Measurements from ENCODE around the gene DYNLT1.
"Not testable (repeated sequence)": the region's sequence is repeated elsewhere in the genome, so short reads cannot be mapped to it uniquely, and the experiment has no call there.

DYNLT1 gene

GRCh38 chr6:158606011-158606410 is 38.5 kb downstream of the DYNLT1 start:
- WGBS (ENCODE audit: extremely low coverage, insufficient coverage, low lambda C conversion rate) = no CpG with 5 or more reads among the region's 15 CpGs
- H3K79me2 ChIP-seq (ENCODE audit: control insufficient read depth, insufficient read depth, low read length); H3K4me3 ChIP-seq (ENCODE audit: low read length); H3K79me1 ChIP-seq (ENCODE audit: low read length); H2BK15ac ChIP-seq (replicated peaks; ENCODE audit: low read depth); H3K27me3 ChIP-seq (ENCODE audit: insufficient read depth, low read length, poor library complexity); H4K5ac ChIP-seq (ENCODE audit: low read length); H3K18ac ChIP-seq (ENCODE audit: low read length); DNase-seq; H3K36me3 ChIP-seq (ENCODE audit: control insufficient read depth, insufficient read depth, low read length); H3K4me1 ChIP-seq (ENCODE audit: control insufficient read depth, low read depth, low read length); H3K4me2 ChIP-seq (ENCODE audit: low read length); H2BK120ac ChIP-seq (ENCODE audit: low read depth, low read length); H2AK5ac ChIP-seq (ENCODE audit: low read length); H3K27ac ChIP-seq (ENCODE audit: low read depth, low read length); H3K4ac ChIP-seq (ENCODE audit: low read depth, low read length); H3K23ac ChIP-seq (ENCODE audit: low read length); H3K56ac ChIP-seq (ENCODE audit: low read length); H4K8ac ChIP-seq (ENCODE audit: low read depth, low read length); H3K9ac ChIP-seq (ENCODE audit: low read length); H2BK5ac ChIP-seq (ENCODE audit: low read length): not testable (repeated sequence)

- Histone ChIP-seq H2BK15ac (replicated peaks; ENCODE audit: low read depth) (no peak overlapping the region), H3K27me3 (ENCODE audit: insufficient read depth, low read length, poor library complexity) (no peaks in the 10 kb centered on the region), H4K5ac (ENCODE audit: low read length) (no peak overlapping the region), H2AK5ac (ENCODE audit: low read length) (no peak overlapping the region), H3K79me2 (ENCODE audit: control insufficient read depth, insufficient read depth, low read length) (no peaks in the 10 kb centered on the region), H3K4me3 (ENCODE audit: low read length) (no peak overlapping the region), H2BK5ac (ENCODE audit: low read length) (no peak overlapping the region), H3K4me1 (ENCODE audit: control insufficient read depth, low read depth, low read length) (no peaks in the 10 kb centered on the region), H3K4me2 (ENCODE audit: low read length) (no peak overlapping the region), H4K8ac (ENCODE audit: low read depth, low read length) (no peak overlapping the region), H3K9ac (ENCODE audit: low read length) (no peak overlapping the region), H3K4ac (ENCODE audit: low read depth, low read length) (no peak overlapping the region), H2BK120ac (ENCODE audit: low read depth, low read length) (no peak overlapping the region), H3K56ac (ENCODE audit: low read length) (no peak overlapping the region), H3K23ac (ENCODE audit: low read length) (no peak overlapping the region), H3K27ac (ENCODE audit: low read depth, low read length) (no peak overlapping the region), H3K18ac (ENCODE audit: low read length) (no peak overlapping the region), H3K36me3 (ENCODE audit: control insufficient read depth, insufficient read depth, low read length) (peaks cover 1% of the 10 kb centered on the region), H3K79me1 (ENCODE audit: low read length) (peaks cover 5% of the 10 kb centered on the region)
- WGBS (ENCODE audit: extremely low coverage, insufficient coverage, low lambda C conversion rate) = no CpG with 5 or more reads among the region's 13 CpGs
- DNase-seq = peak; percentile 89
Observed at GRCh38 chr6:158605266-158605878, 39.2 kb downstream of the DYNLT1 start.

GRCh38 chr6:158604048-158604406 is 40.5 kb downstream of the DYNLT1 start:
- H2BK5ac ChIP-seq (ENCODE audit: low read length) = no peak overlapping the region
- no peaks in the 10 kb centered on the region for H3K79me2 ChIP-seq (ENCODE audit: control insufficient read depth, insufficient read depth, low read length)
- no peaks in the 10 kb centered on the region for H3K4me1 ChIP-seq (ENCODE audit: control insufficient read depth, low read depth, low read length)
- H3K27ac ChIP-seq (ENCODE audit: low read depth, low read length) = no peak overlapping the region
- H3K79me1 ChIP-seq (ENCODE audit: low read length) = peaks cover 5% of the 10 kb centered on the region
- WGBS (ENCODE audit: extremely low coverage, insufficient coverage, low lambda C conversion rate) = no CpG with 5 or more reads among the region's 6 CpGs
- H3K36me3 ChIP-seq (ENCODE audit: control insufficient read depth, insufficient read depth, low read length) = no peaks in the 10 kb centered on the region
- no peak overlapping the region for H3K18ac ChIP-seq (ENCODE audit: low read length)
- H3K9ac ChIP-seq (ENCODE audit: low read length) = no peak overlapping the region
- no peak overlapping the region for H2AK5ac ChIP-seq (ENCODE audit: low read length)
- no peak for DNase-seq
- H3K27me3 ChIP-seq (ENCODE audit: insufficient read depth, low read length, poor library complexity) = no peaks in the 10 kb centered on the region
- no peak overlapping the region for H3K4ac ChIP-seq (ENCODE audit: low read depth, low read length)
- H3K4me2 ChIP-seq (ENCODE audit: low read length) = no peak overlapping the region
- no peak overlapping the region for H4K8ac ChIP-seq (ENCODE audit: low read depth, low read length)
- no peak overlapping the region for H4K5ac ChIP-seq (ENCODE audit: low read length)
- no peak overlapping the region for H3K56ac ChIP-seq (ENCODE audit: low read length)
- no peak overlapping the region for H2BK120ac ChIP-seq (ENCODE audit: low read depth, low read length)
- H2BK15ac ChIP-seq (replicated peaks; ENCODE audit: low read depth) = no peak overlapping the region
- H3K23ac ChIP-seq (ENCODE audit: low read length) = no peak overlapping the region
- H3K4me3 ChIP-seq (ENCODE audit: low read length) = no peak overlapping the region

- no peak overlapping the region for H3K23ac ChIP-seq (ENCODE audit: low read length)
- no peaks in the 10 kb centered on the region for H3K36me3 ChIP-seq (ENCODE audit: control insufficient read depth, insufficient read depth, low read length)
- no peak overlapping the region for H4K8ac ChIP-seq (ENCODE audit: low read depth, low read length)
Observed at GRCh38 chr6:158603261-158604047, 41.1 kb downstream of the DYNLT1 start.

GRCh38 chr6:158599635-158600034 is 44.9 kb downstream of the DYNLT1 start:
- H2BK15ac ChIP-seq (replicated peaks; ENCODE audit: low read depth) = no peak overlapping the region
- H3K27me3 ChIP-seq (ENCODE audit: insufficient read depth, low read length, poor library complexity) = no peaks in the 10 kb centered on the region
- H3K36me3 ChIP-seq (ENCODE audit: control insufficient read depth, insufficient read depth, low read length) = no peaks in the 10 kb centered on the region
- no peak overlapping the region for H3K9ac ChIP-seq (ENCODE audit: low read length)
- H2BK120ac ChIP-seq (ENCODE audit: low read depth, low read length) = no peak overlapping the region
- no peak overlapping the region for H3K4me2 ChIP-seq (ENCODE audit: low read length)
- H3K27ac ChIP-seq (ENCODE audit: low read depth, low read length) = no peak overlapping the region
- no peak overlapping the region for H2BK5ac ChIP-seq (ENCODE audit: low read length)
- no peak overlapping the region for H3K4ac ChIP-seq (ENCODE audit: low read depth, low read length)
- no peak overlapping the region for H3K23ac ChIP-seq (ENCODE audit: low read length)
- no peak overlapping the region for H3K4me3 ChIP-seq (ENCODE audit: low read length)
- H4K8ac ChIP-seq (ENCODE audit: low read depth, low read length) = no peak overlapping the region
- peaks cover 5% of the 10 kb centered on the region for H3K79me1 ChIP-seq (ENCODE audit: low read length)
- no peak overlapping the region for H2AK5ac ChIP-seq (ENCODE audit: low read length)
- no peak overlapping the region for H3K56ac ChIP-seq (ENCODE audit: low read length)
- no peaks in the 10 kb centered on the region for H3K4me1 ChIP-seq (ENCODE audit: control insufficient read depth, low read depth, low read length)
- DNase-seq = no peak
- no CpG with 5 or more reads among the region's 18 CpGs for WGBS (ENCODE audit: extremely low coverage, insufficient coverage, low lambda C conversion rate)
- no peak overlapping the region for H3K18ac ChIP-seq (ENCODE audit: low read length)
- H3K79me2 ChIP-seq (ENCODE audit: control insufficient read depth, insufficient read depth, low read length) = no peaks in the 10 kb centered on the region
- no peak overlapping the region for H4K5ac ChIP-seq (ENCODE audit: low read length)

More at GRCh38 chr6:158603261-158604047, 41.1 kb downstream of the DYNLT1 start:
- H2BK5ac ChIP-seq (ENCODE audit: low read length) = no peak overlapping the region
- no peak overlapping the region for H3K4me3 ChIP-seq (ENCODE audit: low read length)
- no peak overlapping the region for H2AK5ac ChIP-seq (ENCODE audit: low read length)
- no peak overlapping the region for H3K27ac ChIP-seq (ENCODE audit: low read depth, low read length)
- H3K79me1 ChIP-seq (ENCODE audit: low read length) = peaks cover 5% of the 10 kb centered on the region
- no peaks in the 10 kb centered on the region for H3K27me3 ChIP-seq (ENCODE audit: insufficient read depth, low read length, poor library complexity)
- H3K9ac ChIP-seq (ENCODE audit: low read length) = no peak overlapping the region
- H3K4me1 ChIP-seq (ENCODE audit: control insufficient read depth, low read depth, low read length) = no peaks in the 10 kb centered on the region
- H3K4me2 ChIP-seq (ENCODE audit: low read length) = no peak overlapping the region
- no peak overlapping the region for H2BK15ac ChIP-seq (replicated peaks; ENCODE audit: low read depth)
- no peak for DNase-seq
- no peak overlapping the region for H3K4ac ChIP-seq (ENCODE audit: low read depth, low read length)
- H4K5ac ChIP-seq (ENCODE audit: low read length) = no peak overlapping the region
- no peaks in the 10 kb centered on the region for H3K79me2 ChIP-seq (ENCODE audit: control insufficient read depth, insufficient read depth, low read length)
- no CpG with 5 or more reads among the region's 15 CpGs for WGBS (ENCODE audit: extremely low coverage, insufficient coverage, low lambda C conversion rate)
- no peak overlapping the region for H3K18ac ChIP-seq (ENCODE audit: low read length)
- no peak overlapping the region for H3K56ac ChIP-seq (ENCODE audit: low read length)
- H2BK120ac ChIP-seq (ENCODE audit: low read depth, low read length) = no peak overlapping the region
